ENCODE results near the gene SHB. TPM values are rescaled to one million over a fixed set of nuclear protein-coding genes. Genes with fewer than 3 reads are reported as not detected.

Gene SHB
- polyA plus RNA-seq, 1 donor (not counting 4 experiments of a cell fraction or from before 2014, with no cell fraction given): 10.9 TPM

DNA sequence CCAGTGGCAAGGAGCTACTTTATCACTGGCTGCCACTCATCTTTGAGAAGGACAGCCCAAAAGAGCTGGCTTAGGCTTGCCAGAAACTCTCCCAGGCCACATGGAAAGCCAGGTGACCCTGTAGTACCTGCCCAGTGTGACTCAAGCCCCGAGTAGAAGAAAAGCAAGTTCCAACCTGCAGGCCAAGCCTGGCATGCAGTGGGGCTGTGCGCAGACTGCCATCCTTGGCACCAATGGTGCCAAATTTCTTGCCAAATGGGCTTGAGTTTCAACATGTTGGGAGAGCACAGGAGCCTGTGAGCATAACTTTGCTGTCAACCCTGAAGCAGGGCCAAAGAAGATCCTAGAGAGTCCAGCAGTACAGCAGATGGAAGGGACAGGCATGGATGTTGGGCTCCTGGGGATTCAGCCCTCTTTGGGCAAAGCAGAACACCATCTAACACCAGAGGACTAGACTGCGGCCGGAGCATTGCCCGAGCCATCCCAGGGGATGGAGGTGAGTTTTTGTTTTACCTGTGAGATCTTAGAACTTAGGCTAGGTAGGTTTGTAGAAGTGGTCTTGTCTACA is 27.3 kb upstream of the SHB start:
- Histone ChIP-seq H3K9me3 (ENCODE audit: control insufficient read depth, low read depth, low read length) (no peaks in the 10 kb centered on the region), H3K79me2 (ENCODE audit: control insufficient read depth, insufficient read depth, low read length) (no peaks in the 10 kb centered on the region), H3K4me1 (ENCODE audit: control insufficient read depth, extremely low read depth, insufficient read depth, low read length) (peaks cover 12% of the 10 kb centered on the region), H3K9me1 (ENCODE audit: control insufficient read depth, extremely low read depth, insufficient read depth, low read length) (no peaks in the 10 kb centered on the region), H3K36me3 (ENCODE audit: control insufficient read depth in 2 of 2, extremely low read depth in 1 of 2, insufficient read depth in 2 of 2, low read length in 2 of 2) (no peaks in the 10 kb centered on the region), H3K4me3 (ENCODE audit: control insufficient read depth in 2 of 3, extremely low read depth in 1 of 3, insufficient read depth in 2 of 3, low read depth in 1 of 3, low read length in 3 of 3) (no peak overlapping the region), H3K27ac (ENCODE audit: control insufficient read depth, insufficient read depth, low read length) (no peak overlapping the region), H2AFZ (ENCODE audit: control insufficient read depth, low read length) (peak overlapping the region; percentile 35), H3K9ac (ENCODE audit: control insufficient read depth, extremely low read depth, insufficient read depth, low read length) (no peak overlapping the region), H3K4me2 (ENCODE audit: control insufficient read depth, extremely low read depth, insufficient read depth, low read depth, low read length) (peak overlapping the region; percentile 65), H3K27me3 (ENCODE audit: control insufficient read depth, extremely low read depth, insufficient read depth, low read length) (no peaks in the 10 kb centered on the region), H4K20me1 (ENCODE audit: control insufficient read depth, extremely low read depth, insufficient read depth, low read length) (no peaks in the 10 kb centered on the region)
- DNase-seq (ENCODE audit: low read depth, low spot score) (peak; percentile 53), FAIRE-seq (peak; percentile 97)
- dilution Hi-C loops (cut with MboI; ENCODE audit: extremely low pct_ligation_motif_present, low sequenced_read_pairs): no loop called here
- TF ChIP-seq EZH2 (IDR thresholded peaks at IDR 0.05; ENCODE audit: low read length): no peak

DNA sequence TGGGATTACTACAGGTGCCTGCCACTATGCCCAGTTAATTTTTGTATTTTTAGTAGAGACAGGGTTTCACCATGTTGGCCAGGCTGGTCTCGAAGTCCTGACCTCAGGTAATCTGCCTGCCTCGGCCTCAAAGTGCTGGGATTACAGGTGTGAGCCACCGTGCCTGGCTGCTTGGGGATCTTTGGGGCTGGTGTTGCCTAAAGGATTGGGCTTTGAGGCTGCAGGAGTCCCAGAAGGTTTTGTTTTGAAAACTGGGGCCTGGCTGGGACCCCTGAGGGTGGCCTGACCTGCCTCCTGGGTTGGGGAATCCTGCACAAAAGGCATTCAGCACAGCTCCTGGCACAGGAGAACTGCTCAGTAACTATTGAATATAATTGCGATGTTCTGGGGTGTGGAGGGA is 25.1 kb upstream of the SHB start:
- Histone ChIP-seq H3K27me3 (ENCODE audit: control insufficient read depth, extremely low read depth, insufficient read depth, low read length) (no peaks in the 10 kb centered on the region), H3K27ac (ENCODE audit: control insufficient read depth, insufficient read depth, low read length) (no peak overlapping the region), H3K9me3 (ENCODE audit: control insufficient read depth, low read depth, low read length) (no peaks in the 10 kb centered on the region), H3K9me1 (ENCODE audit: control insufficient read depth, extremely low read depth, insufficient read depth, low read length) (no peaks in the 10 kb centered on the region), H4K20me1 (ENCODE audit: control insufficient read depth, extremely low read depth, insufficient read depth, low read length) (no peaks in the 10 kb centered on the region), H3K4me1 (ENCODE audit: control insufficient read depth, extremely low read depth, insufficient read depth, low read length) (peaks cover 9% of the 10 kb centered on the region), H3K79me2 (ENCODE audit: control insufficient read depth, insufficient read depth, low read length) (no peaks in the 10 kb centered on the region), H3K36me3 (ENCODE audit: control insufficient read depth in 2 of 2, extremely low read depth in 1 of 2, insufficient read depth in 2 of 2, low read length in 2 of 2) (no peaks in the 10 kb centered on the region), H2AFZ (ENCODE audit: control insufficient read depth, low read length) (no peak overlapping the region), H3K9ac (ENCODE audit: control insufficient read depth, extremely low read depth, insufficient read depth, low read length) (no peak overlapping the region), H3K4me2 (ENCODE audit: control insufficient read depth, extremely low read depth, insufficient read depth, low read depth, low read length) (no peak overlapping the region), H3K4me3 (ENCODE audit: control insufficient read depth in 2 of 3, extremely low read depth in 1 of 3, insufficient read depth in 2 of 3, low read depth in 1 of 3, low read length in 3 of 3) (no peak overlapping the region)
- no peak for TF ChIP-seq EZH2 (IDR thresholded peaks at IDR 0.05; ENCODE audit: low read length)
- TF ChIP-seq, protein P1, sequence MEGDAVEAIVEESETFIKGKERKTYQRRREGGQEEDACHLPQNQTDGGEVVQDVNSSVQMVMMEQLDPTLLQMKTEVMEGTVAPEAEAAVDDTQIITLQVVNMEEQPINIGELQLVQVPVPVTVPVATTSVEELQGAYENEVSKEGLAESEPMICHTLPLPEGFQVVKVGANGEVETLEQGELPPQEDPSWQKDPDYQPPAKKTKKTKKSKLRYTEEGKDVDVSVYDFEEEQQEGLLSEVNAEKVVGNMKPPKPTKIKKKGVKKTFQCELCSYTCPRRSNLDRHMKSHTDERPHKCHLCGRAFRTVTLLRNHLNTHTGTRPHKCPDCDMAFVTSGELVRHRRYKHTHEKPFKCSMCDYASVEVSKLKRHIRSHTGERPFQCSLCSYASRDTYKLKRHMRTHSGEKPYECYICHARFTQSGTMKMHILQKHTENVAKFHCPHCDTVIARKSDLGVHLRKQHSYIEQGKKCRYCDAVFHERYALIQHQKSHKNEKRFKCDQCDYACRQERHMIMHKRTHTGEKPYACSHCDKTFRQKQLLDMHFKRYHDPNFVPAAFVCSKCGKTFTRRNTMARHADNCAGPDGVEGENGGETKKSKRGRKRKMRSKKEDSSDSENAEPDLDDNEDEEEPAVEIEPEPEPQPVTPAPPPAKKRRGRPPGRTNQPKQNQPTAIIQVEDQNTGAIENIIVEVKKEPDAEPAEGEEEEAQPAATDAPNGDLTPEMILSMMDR (optimal IDR thresholded peaks at IDR 0.05 in 1 of 3, IDR thresholded peaks at IDR 0.05 in 1 of 3, conservative IDR thresholded peaks at IDR 0.05 in 1 of 3; ENCODE audit: extremely low read depth in 1 of 3, insufficient read depth in 2 of 3, low read length in 3 of 3): no peak
- dilution Hi-C loops (cut with MboI; ENCODE audit: extremely low pct_ligation_motif_present, low sequenced_read_pairs): no loop called here
- FAIRE-seq (no peak), DNase-seq (ENCODE audit: low read depth, low spot score) (no peak)

DNA sequence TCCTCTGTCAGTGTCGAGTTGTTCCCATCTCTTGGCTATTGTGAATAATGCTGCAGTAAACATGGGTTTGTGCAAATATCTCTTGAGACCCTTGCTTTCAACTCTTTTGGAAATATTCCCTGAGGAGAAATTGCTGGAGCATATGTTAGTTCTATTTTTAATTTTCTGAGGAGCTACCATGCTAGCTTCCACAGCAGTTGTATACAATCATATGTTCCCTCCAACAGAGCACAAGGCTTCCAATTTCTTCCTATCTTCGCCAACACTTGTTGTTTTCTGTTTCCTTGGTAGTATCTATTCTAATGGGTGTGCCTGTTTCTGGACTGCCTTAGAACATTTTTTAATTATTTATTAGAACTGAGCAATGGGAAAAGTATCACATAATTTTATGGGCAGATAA is 23.6 kb upstream of the SHB start:
- no peaks in the 10 kb centered on the region for H3K79me2 ChIP-seq (ENCODE audit: control insufficient read depth, insufficient read depth, low read length)
- H4K20me1 ChIP-seq (ENCODE audit: control insufficient read depth, extremely low read depth, insufficient read depth, low read length): no peaks in the 10 kb centered on the region
- no peak overlapping the region for H3K4me2 ChIP-seq (ENCODE audit: control insufficient read depth, extremely low read depth, insufficient read depth, low read depth, low read length)
- FAIRE-seq (no peak), DNase-seq (ENCODE audit: low read depth, low spot score) (no peak)
- no peak for TF ChIP-seq EZH2 (IDR thresholded peaks at IDR 0.05; ENCODE audit: low read length)
- TF ChIP-seq, protein P1 (optimal IDR thresholded peaks at IDR 0.05 in 1 of 3, IDR thresholded peaks at IDR 0.05 in 1 of 3, conservative IDR thresholded peaks at IDR 0.05 in 1 of 3; ENCODE audit: extremely low read depth in 1 of 3, insufficient read depth in 2 of 3, low read length in 3 of 3): no peak
- H3K4me3 ChIP-seq (ENCODE audit: control insufficient read depth in 2 of 3, extremely low read depth in 1 of 3, insufficient read depth in 2 of 3, low read depth in 1 of 3, low read length in 3 of 3): no peak overlapping the region
- H3K27me3 ChIP-seq (ENCODE audit: control insufficient read depth, extremely low read depth, insufficient read depth, low read length): no peaks in the 10 kb centered on the region
- H3K9me3 ChIP-seq (ENCODE audit: control insufficient read depth, low read depth, low read length): no peaks in the 10 kb centered on the region
- H3K27ac ChIP-seq (ENCODE audit: control insufficient read depth, insufficient read depth, low read length): no peak overlapping the region
- H2AFZ ChIP-seq (ENCODE audit: control insufficient read depth, low read length): no peak overlapping the region
- H3K9me1 ChIP-seq (ENCODE audit: control insufficient read depth, extremely low read depth, insufficient read depth, low read length): no peaks in the 10 kb centered on the region
- peaks cover 9% of the 10 kb centered on the region for H3K4me1 ChIP-seq (ENCODE audit: control insufficient read depth, extremely low read depth, insufficient read depth, low read length)
- no peaks in the 10 kb centered on the region for H3K36me3 ChIP-seq (ENCODE audit: control insufficient read depth in 2 of 2, extremely low read depth in 1 of 2, insufficient read depth in 2 of 2, low read length in 2 of 2)
- dilution Hi-C loops (cut with MboI; ENCODE audit: extremely low pct_ligation_motif_present, low sequenced_read_pairs): no loop called here
- H3K9ac ChIP-seq (ENCODE audit: control insufficient read depth, extremely low read depth, insufficient read depth, low read length): no peak overlapping the region
